Vein endothelial cell (primary cell): ENCODE data around the gene MAJIN. TPM values are rescaled to one million over a fixed set of nuclear protein-coding genes. Genes with fewer than 3 reads are reported as not detected.

ENCODE experiments used
- small RNA-seq: library from RNA; depleted of rRNA; stranded (forward); fragments of <200 nt; gene quantifications from one replicate; pipeline ENCODE3, GENCODE V24; 2012
- total RNA-seq: library from RNA; depleted of rRNA; stranded (reverse); fragments of >200 nt; gene quantifications from 2 replicates; pipeline ENCODE4 v1.2.3, GENCODE V29; 2012

Gene MAJIN, protein sequence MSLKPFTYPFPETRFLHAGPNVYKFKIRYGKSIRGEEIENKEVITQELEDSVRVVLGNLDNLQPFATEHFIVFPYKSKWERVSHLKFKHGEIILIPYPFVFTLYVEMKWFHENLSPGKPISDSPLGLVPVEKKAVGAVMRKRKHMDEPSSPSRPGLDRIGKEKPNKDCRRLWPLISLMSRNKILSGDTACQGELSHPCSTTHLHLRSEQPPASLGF
- not detected in 2 replicates for total RNA-seq

DNA sequence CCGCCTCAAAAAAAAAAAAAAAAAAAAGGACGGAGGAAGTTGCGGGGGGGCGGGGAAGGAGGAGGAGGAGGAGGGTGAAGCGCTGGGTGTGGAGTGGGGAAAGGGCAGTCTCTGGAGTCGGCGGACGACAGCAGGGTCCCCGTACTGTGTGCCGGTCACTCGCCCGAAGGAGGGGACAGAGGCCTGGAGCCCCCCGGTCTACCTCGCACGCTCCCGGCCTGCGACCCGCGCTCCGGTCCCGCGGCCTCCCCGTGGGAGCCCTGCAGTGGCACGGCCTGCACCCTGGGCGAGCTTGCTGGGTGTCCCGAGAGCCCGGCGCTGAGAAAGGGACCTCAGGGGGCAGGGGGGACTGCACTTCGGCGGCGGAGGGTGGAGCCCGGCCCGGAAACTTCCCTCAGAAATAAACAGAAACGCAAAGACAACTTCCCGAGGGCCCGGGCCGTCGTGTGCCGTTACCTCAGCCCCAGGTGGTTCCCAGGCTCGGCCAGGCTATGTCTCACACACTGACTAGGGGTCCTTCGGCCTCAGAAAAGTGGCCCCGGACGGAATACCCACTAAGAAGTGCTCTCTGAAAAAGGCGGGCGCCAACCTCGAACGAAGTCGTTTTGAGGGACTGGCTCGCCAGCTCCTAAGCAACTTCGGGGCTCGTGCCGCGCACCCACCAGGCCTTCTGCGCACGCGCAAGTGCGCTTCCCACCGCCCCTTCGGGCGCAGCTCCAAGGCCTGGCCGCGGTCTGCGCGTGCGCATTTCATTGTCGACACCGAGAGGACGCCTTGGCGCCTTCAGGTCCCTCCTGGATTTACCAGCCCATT is at the start of gene MAJIN:
TSS of gene MAJIN (minus strand) at position 688 of the 813 bp plus-strand sequence. CDS start 12,703 bp downstream, outside the sequence.

DNA sequence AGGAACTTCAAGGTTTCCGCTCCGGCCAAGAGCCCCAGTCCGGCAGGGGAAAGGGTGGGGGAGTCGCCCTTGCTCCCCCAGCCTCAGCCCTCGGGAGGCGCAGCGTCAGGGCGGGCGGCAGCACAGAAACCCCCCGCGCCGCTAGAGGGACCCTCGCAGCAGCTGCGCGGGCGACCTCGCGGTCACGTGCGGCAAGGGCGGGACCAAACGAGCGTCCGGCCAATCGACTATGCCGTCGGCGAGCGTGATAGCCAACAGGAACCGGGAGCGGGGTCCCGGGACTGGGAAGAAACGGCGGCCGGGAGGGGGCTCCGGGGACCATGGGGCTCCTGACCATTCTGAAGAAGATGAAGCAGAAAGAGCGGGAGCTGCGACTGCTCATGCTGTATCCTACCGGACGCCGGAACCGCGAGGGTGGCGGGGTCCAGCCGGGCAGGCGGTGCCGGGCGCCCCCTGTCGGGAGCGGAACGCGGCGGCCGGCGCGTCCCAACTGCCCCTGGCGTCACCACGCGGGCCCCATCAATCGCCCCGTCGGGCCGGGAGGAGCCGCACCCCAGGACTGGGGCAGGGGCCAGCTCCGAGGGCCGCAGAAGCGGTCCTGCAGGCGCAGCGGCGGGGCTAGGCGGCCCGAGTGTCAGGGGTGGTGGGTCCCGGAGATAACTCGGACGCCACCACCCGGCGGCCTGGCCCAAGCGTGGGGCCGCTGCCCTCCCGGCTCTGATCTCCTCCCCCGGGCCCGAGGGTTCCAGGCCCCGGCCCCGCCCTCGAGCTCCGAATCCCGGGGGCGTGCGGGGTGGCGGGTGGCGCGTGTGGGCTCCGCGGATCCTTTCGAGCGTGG is 42.2 kb upstream of the MAJIN start, which contains the start of gene ARL2:
TSS of gene ARL2 (plus strand) at position 273 of the 838 bp plus-strand sequence. CDS start at position 321, 48 bp downstream.

DNA sequence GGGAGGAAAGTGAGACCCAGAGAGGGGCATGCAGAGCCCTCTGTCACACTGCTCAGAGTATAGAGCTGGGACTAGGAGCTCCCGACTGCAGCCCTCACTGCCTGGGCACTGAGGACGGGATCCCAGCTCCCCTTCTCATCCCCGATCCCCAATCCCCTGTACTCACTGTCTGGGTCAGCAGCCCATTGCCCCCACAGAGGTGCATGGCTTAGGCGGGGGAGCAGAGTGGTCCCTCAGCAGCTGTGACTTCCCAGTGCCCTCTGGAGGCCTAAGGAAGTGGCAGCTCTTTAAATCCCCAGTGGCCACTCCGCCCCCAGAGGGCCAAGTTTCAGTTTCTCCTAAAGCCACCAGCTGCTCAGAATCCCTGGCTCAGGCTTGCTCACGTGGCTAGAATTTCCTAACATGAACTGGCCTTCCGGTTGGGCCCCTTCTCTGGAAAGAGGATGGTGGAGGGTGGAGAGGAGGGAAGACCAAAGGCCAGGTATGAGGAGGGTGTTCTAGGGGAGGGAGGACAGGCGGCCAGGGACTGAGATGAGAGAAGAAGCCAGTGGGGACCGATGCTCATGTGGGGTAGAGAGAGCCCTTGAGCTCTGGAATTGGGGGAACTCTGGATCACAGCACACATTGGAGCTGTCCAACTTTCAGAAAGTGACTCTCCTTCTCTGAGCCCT is 24.9 kb upstream of the MAJIN start, which contains the start of gene BATF2:
TSS of gene BATF2 (minus strand) at position 262 of the 671 bp plus-strand sequence. CDS start at position 205, 57 bp downstream.

DNA sequence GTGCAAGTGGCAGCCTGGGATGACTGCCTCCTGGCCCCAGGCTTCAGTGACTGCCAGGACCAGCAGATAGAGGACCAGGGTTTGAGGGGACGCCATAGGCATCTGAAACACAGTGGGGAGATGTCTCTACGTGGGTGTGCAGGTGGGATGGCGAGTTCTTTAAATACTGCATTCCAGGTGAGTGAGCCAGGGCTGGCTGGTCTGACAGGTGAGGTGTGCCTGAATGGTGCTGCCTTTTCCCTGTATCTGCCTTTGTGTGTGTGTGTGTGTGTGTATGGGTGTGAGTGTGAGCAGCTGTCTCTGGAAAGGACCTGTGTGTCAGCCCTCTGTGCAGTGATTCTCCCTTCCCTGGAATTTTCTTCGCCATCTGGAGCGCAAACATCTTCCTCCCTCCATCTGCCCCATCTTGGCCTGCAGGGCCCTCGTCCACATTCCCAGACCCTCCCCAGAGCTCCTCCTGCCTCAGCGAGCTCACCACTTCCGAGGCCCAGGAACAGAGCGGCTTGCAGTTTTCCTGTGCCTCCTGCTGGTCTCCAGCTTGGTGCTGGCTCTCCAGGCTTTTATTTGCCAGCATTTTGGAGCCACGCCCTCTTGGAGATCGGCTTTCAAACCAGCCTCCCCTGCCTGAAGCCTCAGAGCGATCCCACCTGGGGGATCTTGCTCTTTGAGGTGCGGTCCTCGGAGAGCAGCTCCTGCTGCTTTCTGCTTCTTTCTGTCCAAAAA is 36.4 kb downstream of the MAJIN start, which contains the start of gene GPHA2:
TSS of gene GPHA2 (minus strand) at position 535 of the 723 bp plus-strand sequence. CDS start at position 102, 433 bp downstream.

DNA sequence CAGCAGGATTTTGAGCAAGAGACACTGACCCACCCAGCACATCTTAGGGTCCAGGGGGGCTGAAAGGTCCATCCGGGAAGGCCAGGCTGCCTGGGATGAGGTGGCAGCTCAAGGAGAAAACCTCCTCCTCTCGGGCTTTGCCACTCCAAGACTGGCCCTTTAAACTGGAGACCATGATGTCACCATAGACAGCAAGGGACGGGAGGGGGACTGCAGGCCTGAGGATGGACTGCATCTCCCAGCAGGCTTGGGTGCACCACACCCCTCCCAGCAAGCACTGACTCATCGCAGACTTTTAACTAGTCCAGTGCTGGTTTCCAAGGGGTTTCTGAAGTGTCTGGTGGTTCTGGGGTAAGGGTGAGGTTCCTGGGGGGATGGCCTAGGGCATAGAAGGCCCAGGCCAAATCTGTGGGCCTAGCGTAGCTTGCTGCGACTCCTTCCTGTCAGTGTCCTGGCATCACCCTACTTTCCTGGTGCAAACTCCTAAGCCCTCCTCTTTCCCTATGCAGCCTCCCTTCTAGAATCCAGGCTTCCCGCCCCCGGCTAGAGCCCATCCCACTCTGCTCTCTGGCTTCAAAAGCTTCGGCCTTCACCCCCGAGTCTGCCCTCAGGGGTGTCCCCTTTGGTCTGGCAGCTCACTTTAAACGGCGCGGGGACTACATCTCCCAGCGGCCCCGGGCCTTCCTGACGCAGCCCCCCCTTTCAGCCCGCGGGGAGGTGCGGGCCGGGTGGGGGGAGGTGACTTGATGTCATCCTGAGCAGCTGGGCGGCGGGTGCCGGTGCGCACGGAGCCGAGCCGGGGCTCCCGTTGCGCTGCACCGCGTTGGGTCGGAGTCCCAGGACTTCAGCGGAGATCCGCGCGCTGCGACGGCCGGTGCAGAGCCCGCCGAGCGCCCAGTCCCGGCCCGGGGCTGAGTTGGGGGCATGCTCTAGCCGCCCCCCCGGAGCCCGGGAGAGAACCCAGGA is 47.7 kb downstream of the MAJIN start, which contains the start of gene PPP2R5B:
TSS of gene PPP2R5B (plus strand) at position 746 of the 966 bp plus-strand sequence. CDS start 1,046 bp downstream, outside the sequence.

DNA sequence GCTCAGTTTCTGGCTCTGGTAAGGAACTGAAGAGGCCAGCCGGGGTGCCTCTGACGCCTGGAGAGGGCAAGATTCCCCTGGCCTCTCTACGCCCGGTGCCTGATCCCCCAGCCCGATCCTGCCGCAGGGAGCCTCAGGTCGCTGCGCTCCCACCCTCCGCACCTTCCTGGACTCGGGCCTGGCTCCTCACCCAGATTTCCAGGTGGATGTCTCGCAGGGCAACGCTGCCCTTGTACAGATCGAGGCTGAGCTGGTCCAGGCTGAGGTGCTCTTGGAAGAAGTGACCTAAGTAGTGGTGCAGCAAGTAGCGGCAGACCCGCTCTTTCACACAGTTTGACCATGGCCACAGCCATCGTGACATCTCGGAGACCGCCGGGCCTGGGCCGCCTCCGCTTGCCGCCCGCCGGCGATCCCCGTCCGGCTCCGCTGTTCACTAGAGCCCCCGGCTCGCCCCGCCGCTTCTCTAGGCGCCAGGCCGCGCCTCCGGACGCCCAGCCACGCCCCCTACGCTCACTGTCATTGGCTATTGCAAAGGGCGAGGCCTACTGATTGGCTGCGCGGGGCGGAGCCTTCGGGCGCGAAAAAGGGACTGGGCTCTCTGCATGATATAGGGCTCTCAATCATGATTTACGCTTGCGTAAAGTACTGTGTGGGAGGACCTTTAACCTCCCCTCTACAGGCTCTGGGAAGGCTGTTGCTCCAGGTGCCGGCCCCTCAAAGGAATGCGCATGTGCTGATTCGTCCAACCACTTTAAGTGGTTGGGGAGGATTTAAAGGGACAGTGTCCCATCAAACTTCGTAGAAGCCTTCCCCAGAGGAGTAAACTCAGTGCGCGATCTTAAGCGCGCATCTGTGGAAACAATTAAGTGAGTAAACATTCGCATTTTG is 54.9 kb downstream of the MAJIN start, which contains the start of gene ATG2A:
TSS of gene ATG2A (minus strand) at position 435 of the 888 bp plus-strand sequence. CDS start at position 361, 74 bp downstream.

Small RNAs within 50 kb of the gene (small RNA-seq; reads per million reads assigned to genes)
- gene MIR6749 (not detected), gene MIR6750 (not detected), gene MIR6879 (not detected)

Other genes with a start within 250 kb of the MAJIN start
- not detected in 2 replicates for gene NRXN2, start 248.9 kb downstream of the MAJIN start, total RNA-seq
- gene RASGRP2, start 228.0 kb downstream of the MAJIN start, total RNA-seq: 0.98 and 1.1 TPM in 2 replicates
- 0.19 and 0.33 TPM in 2 replicates for gene PYGM, start 212.1 kb downstream of the MAJIN start, total RNA-seq
- gene SF1, start 193.6 kb downstream of the MAJIN start, total RNA-seq: 143 and 146 TPM in 2 replicates
- gene MAP4K2, start 168.9 kb downstream of the MAJIN start, total RNA-seq: 43.7 and 66.3 TPM in 2 replicates
- gene MEN1, start 161.6 kb downstream of the MAJIN start, total RNA-seq: 21.7 and 26.5 TPM in 2 replicates
- 0.33 and 0.38 TPM in 2 replicates for gene CDC42BPG, start 127.5 kb downstream of the MAJIN start, total RNA-seq
- gene EHD1, start 93.5 kb downstream of the MAJIN start, total RNA-seq: 97.7 and 129 TPM in 2 replicates
- gene ATG2A, start 54.9 kb downstream of the MAJIN start, total RNA-seq: 19.1 and 19.3 TPM in 2 replicates
- 10.8 and 12.4 TPM in 2 replicates for gene PPP2R5B, start 47.4 kb downstream of the MAJIN start, total RNA-seq
- not detected in 2 replicates for gene GPHA2, start 36.2 kb downstream of the MAJIN start, total RNA-seq
- gene BATF2, start 24.9 kb upstream of the MAJIN start, total RNA-seq: 0.38 and 0.98 TPM in 2 replicates
- 97.8 and 115 TPM in 2 replicates for gene ARL2, start 42.1 kb upstream of the MAJIN start, total RNA-seq
- gene SNX15, start 55.3 kb upstream of the MAJIN start, total RNA-seq: 11.4 and 13.7 TPM in 2 replicates
- 9.3 and 12.4 TPM in 2 replicates for gene SAC3D1, start 69.1 kb upstream of the MAJIN start, total RNA-seq
- gene NAALADL1, start 86.4 kb upstream of the MAJIN start, total RNA-seq: 5.5 and 7.2 TPM in 2 replicates
- gene CDCA5, start 111.9 kb upstream of the MAJIN start, total RNA-seq: 9.5 and 15.1 TPM in 2 replicates
- gene ZFPL1, start 112.1 kb upstream of the MAJIN start, total RNA-seq: 39.3 and 45.1 TPM in 2 replicates
- 204 and 261 TPM in 2 replicates for gene VPS51, start 124.1 kb upstream of the MAJIN start, total RNA-seq
- gene TM7SF2, start 139.8 kb upstream of the MAJIN start, total RNA-seq: 16.9 and 20.6 TPM in 2 replicates
- gene ZNHIT2, start 145.6 kb upstream of the MAJIN start, total RNA-seq: 8.0 and 11.4 TPM in 2 replicates
- 163 and 171 TPM in 2 replicates for gene FAU, start 150.0 kb upstream of the MAJIN start, total RNA-seq
- 54.5 and 58.6 TPM in 2 replicates for gene MRPL49, start 150.2 kb upstream of the MAJIN start, total RNA-seq
- gene SYVN1, start 162.4 kb upstream of the MAJIN start, total RNA-seq: 9.8 and 21.8 TPM in 2 replicates
- not detected in 2 replicates for gene SPDYC, start 198.1 kb upstream of the MAJIN start, total RNA-seq
- 173 and 196 TPM in 2 replicates for gene CAPN1, start 209.8 kb upstream of the MAJIN start, total RNA-seq